Loucy (cell line): Measurements from ENCODE around the gene SURF6.
"Not testable (repeated sequence)": the region's sequence is repeated elsewhere in the genome, so short reads cannot be mapped to it uniquely, and the experiment has no call there.

ENCODE experiments used
- H2AFZ ChIP-seq: fragments of 200-600 bp; sonication (generic); 2 replicates; pipeline ENCODE4 v1.6.0; 2016; ENCODE audit warnings: antibody characterized with exemption, mild to moderate bottlenecking, low read length, moderate library complexity
- H3F3A ChIP-seq: fragments of 200-600 bp; 2 replicates; pipeline ENCODE4 v1.6.0; 2016; ENCODE audit warnings: antibody characterized with exemption, low read depth, mild to moderate bottlenecking
- H3K27me3 ChIP-seq: fragments of 200-600 bp; sonication (generic); 2 replicates; pipeline ENCODE4 v1.6.1; 2014; ENCODE audit warnings: low read length, mild to moderate bottlenecking; ENCODE audit not compliant: insufficient read depth, poor library complexity, severe bottlenecking
- H3K36me3 ChIP-seq: fragments of 200-600 bp; sonication (generic); 2 replicates; pipeline ENCODE4 v1.6.1; 2016; ENCODE audit warnings: low read length; ENCODE audit not compliant: insufficient read depth
- H3K4me1 ChIP-seq: fragments of 200-600 bp; sonication (generic); 2 replicates; pipeline ENCODE4 v1.5.1; 2014; ENCODE audit warnings: low read length, mild to moderate bottlenecking; ENCODE audit not compliant: insufficient read depth, poor library complexity, severe bottlenecking
- H3K4me2 ChIP-seq: fragments of 200-600 bp; sonication (generic); 2 replicates; pipeline ENCODE4 v1.6.0; 2014; ENCODE audit warnings: antibody characterized with exemption, low read length, low read depth, mild to moderate bottlenecking; ENCODE audit not compliant: poor library complexity, severe bottlenecking
- H3K4me3 ChIP-seq: fragments of 200-600 bp; sonication (generic); 2 replicates; pipeline ENCODE4 v1.5.1; 2014; ENCODE audit warnings: low read length, mild to moderate bottlenecking, mixed read lengths; ENCODE audit not compliant: poor library complexity, severe bottlenecking
- H3K79me2 ChIP-seq: fragments of 200-600 bp; sonication (generic); 2 replicates; pipeline ENCODE4 v1.6.1; 2014; ENCODE audit warnings: low read length; ENCODE audit not compliant: insufficient read depth
- H3K9ac ChIP-seq: fragments of 200-600 bp; sonication (generic); 2 replicates; pipeline ENCODE4 v1.6.0; 2014; ENCODE audit warnings: mild to moderate bottlenecking, low read depth, low read length, moderate library complexity; ENCODE audit not compliant: poor library complexity, severe bottlenecking
- H3K9me2 ChIP-seq: fragments of 200-600 bp; sonication (generic); replicated peaks from 2 replicates; pipeline ENCODE4 v1.6.1; 2016; ENCODE audit warnings: low read depth, low read length, mixed read lengths
- H3K9me3 ChIP-seq: fragments of 200-600 bp; sonication (generic); 2 replicates; pipeline ENCODE4 v1.6.1; 2014; ENCODE audit warnings: mild to moderate bottlenecking, antibody characterized with exemption, low read length, low read depth; ENCODE audit not compliant: insufficient read depth
- H4K20me1 ChIP-seq: fragments of 200-600 bp; sonication (generic); 2 replicates; pipeline ENCODE4 v1.6.0; 2014; ENCODE audit warnings: antibody characterized with exemption, low read length, mild to moderate bottlenecking; ENCODE audit not compliant: insufficient read depth, poor library complexity, severe bottlenecking
- CTCF ChIP-seq: fragments of 200-600 bp; sonication (generic); conservative IDR thresholded peaks from 2 replicates; pipeline ENCODE4 v1.5.1; 2014; ENCODE audit warnings: mild to moderate bottlenecking, antibody characterized with exemption, low read length
- EZH2phosphoT487 ChIP-seq: fragments of 200-600 bp; IDR thresholded peaks from 2 replicates; pipeline ENCODE4 v1.6.1; 2018; ENCODE audit warnings: antibody characterized with exemption, mild to moderate bottlenecking, moderate library complexity, borderline replicate concordance

Gene SURF6

GRCh38 chr9:133327834-133328484, 8.0 kb downstream of the SURF6 start:
- no peak overlapping the region for H3K4me2 ChIP-seq
- no peak overlapping the region for H3K9ac ChIP-seq
- H3K4me3 ChIP-seq: no peak overlapping the region
- H3K36me3 ChIP-seq: peaks cover 33% of the 10 kb centered on the region; the same call in 1 of the 2 replicates
- H2AFZ ChIP-seq: no peak overlapping the region
- H3K27me3 ChIP-seq: no peaks in the 10 kb centered on the region
- H3K79me2 ChIP-seq: peaks cover 9% of the 10 kb centered on the region; the same call in 1 of the 2 replicates
- H3K9me3 ChIP-seq: no peaks in the 10 kb centered on the region
- TF ChIP-seq CTCF: no peak
- no peak for TF ChIP-seq EZH2phosphoT487
- no peaks in the 10 kb centered on the region for H3K9me2 ChIP-seq
- no peaks in the 10 kb centered on the region for H3F3A ChIP-seq
- H4K20me1 ChIP-seq: peaks cover 16% of the 10 kb centered on the region
- no peaks in the 10 kb centered on the region for H3K4me1 ChIP-seq

- peaks cover 23% of the 10 kb centered on the region; the same call in 1 of the 2 replicates for H3K36me3 ChIP-seq
- not testable (repeated sequence) for H3K4me3 ChIP-seq, H3K4me2 ChIP-seq, H3K9me3 ChIP-seq, H2AFZ ChIP-seq, H3K27me3 ChIP-seq, H3F3A ChIP-seq, H3K4me1 ChIP-seq, H3K79me2 ChIP-seq, H4K20me1 ChIP-seq, H3K9ac ChIP-seq, H3K9me2 ChIP-seq
These were observed 9.0 kb downstream of the SURF6 start for GRCh38 chr9:133327021-133327420.

- H3K9ac ChIP-seq: no peak overlapping the region
- no peak overlapping the region for H3K4me2 ChIP-seq
- no peaks in the 10 kb centered on the region for H4K20me1 ChIP-seq
- no peak overlapping the region for H2AFZ ChIP-seq
- no peak for TF ChIP-seq CTCF
- no peaks in the 10 kb centered on the region for H3K9me3 ChIP-seq
- H3K9me2 ChIP-seq: no peaks in the 10 kb centered on the region
- H3K27me3 ChIP-seq: no peaks in the 10 kb centered on the region
- no peaks in the 10 kb centered on the region for H3K79me2 ChIP-seq
- no peaks in the 10 kb centered on the region for H3F3A ChIP-seq
- no peak overlapping the region for H3K4me3 ChIP-seq
- no peaks in the 10 kb centered on the region for H3K4me1 ChIP-seq
- H3K36me3 ChIP-seq: no peaks in the 10 kb centered on the region
These were observed 11.8 kb downstream of the SURF6 start for GRCh38 chr9:133323991-133324703.

GRCh38 chr9:133323211-133323610, 12.8 kb downstream of the SURF6 start:
- no peaks in the 10 kb centered on the region for H3K9me2 ChIP-seq
- no peaks in the 10 kb centered on the region for H3K79me2 ChIP-seq
- no peak overlapping the region for H3K4me3 ChIP-seq
- no peaks in the 10 kb centered on the region for H3K27me3 ChIP-seq
- H3K4me1 ChIP-seq: no peaks in the 10 kb centered on the region
- no peak overlapping the region for H2AFZ ChIP-seq
- no peaks in the 10 kb centered on the region for H3K36me3 ChIP-seq
- H3K9me3 ChIP-seq: no peaks in the 10 kb centered on the region
- H3K4me2 ChIP-seq: no peak overlapping the region
- TF ChIP-seq CTCF (no peak), EZH2phosphoT487 (no peak)
- no peaks in the 10 kb centered on the region for H4K20me1 ChIP-seq
- no peak overlapping the region for H3K9ac ChIP-seq
- H3F3A ChIP-seq: no peaks in the 10 kb centered on the region
